Type B pancreatic cell (in vitro differentiated cells): Measurements from ENCODE around the gene FAM120AOS. TPM values are rescaled to one million over a fixed set of nuclear protein-coding genes. Genes with fewer than 3 reads are reported as not detected.

Experiments
- DNase-seq: peaks from one replicate; pipeline ENCODE4 v3.0.0; 2021; ENCODE audit warnings: mixed read lengths; ENCODE audit not compliant: unreplicated experiment; ENCODE audit errors: extremely low spot score
- H3K27ac Mint-ChIP-seq: 2 replicates; pipeline ENCODE4 v1.8.0; 2021; ENCODE audit warnings: mild to moderate bottlenecking, mixed read lengths
- H3K27me3 Mint-ChIP-seq: 2 replicates; pipeline ENCODE4 v1.8.0; 2021; ENCODE audit warnings: mixed read lengths
- H3K36me3 Mint-ChIP-seq: 2 replicates; pipeline ENCODE4 v1.8.0; 2021; ENCODE audit warnings: mixed read lengths
- H3K4me1 Mint-ChIP-seq: one replicate; pipeline ENCODE4 v1.8.0; 2021; ENCODE audit warnings: mixed read lengths; ENCODE audit not compliant: unreplicated experiment
- H3K4me3 Mint-ChIP-seq: 2 replicates; pipeline ENCODE4 v1.8.0; 2021; ENCODE audit warnings: mild to moderate bottlenecking, mixed read lengths
- H3K9me3 Mint-ChIP-seq: 2 replicates; pipeline ENCODE4 v1.8.0; 2021; ENCODE audit warnings: mixed read lengths
- CTCF ChIP-seq: fragments of 200-600 bp; sonication (generic); conservative IDR thresholded peaks from 2 replicates; pipeline ENCODE4 v1.5.0; 2021; ENCODE audit warnings: antibody characterized with exemption, mild to moderate bottlenecking
- total RNA-seq: library from RNA; stranded (reverse); gene quantifications from 2 replicates; pipeline ENCODE4 v1.2.1, GENCODE V29; 2021; ENCODE audit warnings: low replicate concordance

Gene FAM120AOS
- total RNA-seq, 1 donor from 2014 or later = 42.1 TPM

- Mint-ChIP-seq H3K4me3 (no peak overlapping the region), H3K27ac (no peak overlapping the region), H3K9me3 (no peaks in the 10 kb centered on the region), H3K27me3 (no peaks in the 10 kb centered on the region), H3K4me1 (peaks cover 16% of the 10 kb centered on the region), H3K36me3 (peaks cover 17% of the 10 kb centered on the region)
- TF ChIP-seq CTCF = no peak
- no peak for DNase-seq
Observed at GRCh38 chr9:93475108-93475507, 21.7 kb upstream of the FAM120AOS start.

GRCh38 chr9:93473411-93473810 lies 20.0 kb upstream of the FAM120AOS start:
- Mint-ChIP-seq H3K27me3 (no peaks in the 10 kb centered on the region), H3K36me3 (peaks cover 17% of the 10 kb centered on the region), H3K27ac (no peak overlapping the region), H3K4me1 (peaks cover 20% of the 10 kb centered on the region), H3K4me3 (no peak overlapping the region), H3K9me3 (no peaks in the 10 kb centered on the region)
- TF ChIP-seq CTCF = no peak
- no peak for DNase-seq

GRCh38 chr9:93471124-93471523 lies 17.7 kb upstream of the FAM120AOS start:
- Mint-ChIP-seq H3K27ac (no peak overlapping the region), H3K4me3 (no peak overlapping the region), H3K9me3 (no peaks in the 10 kb centered on the region), H3K27me3 (no peaks in the 10 kb centered on the region), H3K4me1 (peaks cover 40% of the 10 kb centered on the region), H3K36me3 (peaks cover 12% of the 10 kb centered on the region)
- TF ChIP-seq CTCF = no peak
- no peak for DNase-seq

GRCh38 chr9:93470391-93470790 lies 17.0 kb upstream of the FAM120AOS start:
- Mint-ChIP-seq H3K4me1 (peaks cover 46% of the 10 kb centered on the region), H3K36me3 (peaks cover 12% of the 10 kb centered on the region), H3K4me3 (peak overlapping the region; percentile 5), H3K27me3 (no peaks in the 10 kb centered on the region), H3K27ac (no peak overlapping the region), H3K9me3 (no peaks in the 10 kb centered on the region)
- no peak for TF ChIP-seq CTCF
- DNase-seq = no peak

GRCh38 chr9:93468763-93469456 lies 15.5 kb upstream of the FAM120AOS start:
- TF ChIP-seq CTCF = no peak
- Mint-ChIP-seq H3K4me3 (peak overlapping the region; percentile 35), H3K9me3 (no peaks in the 10 kb centered on the region), H3K36me3 (peaks cover 12% of the 10 kb centered on the region), H3K4me1 (peaks cover 60% of the 10 kb centered on the region), H3K27ac (peak overlapping the region; percentile 22), H3K27me3 (no peaks in the 10 kb centered on the region)
- no peak for DNase-seq

GRCh38 chr9:93467462-93467861 lies 14.1 kb upstream of the FAM120AOS start:
- H3K4me1 Mint-ChIP-seq = peaks cover 71% of the 10 kb centered on the region
- peak overlapping the region; percentile 6 for H3K4me3 Mint-ChIP-seq
- no peaks in the 10 kb centered on the region for H3K9me3 Mint-ChIP-seq
- no peak for DNase-seq
- no peaks in the 10 kb centered on the region for H3K27me3 Mint-ChIP-seq
- no peak for TF ChIP-seq CTCF
- H3K27ac Mint-ChIP-seq = peak overlapping the region; percentile 19
- peaks cover 15% of the 10 kb centered on the region for H3K36me3 Mint-ChIP-seq
